ENCODE results near the gene OR2T1.
"Not testable (repeated sequence)": the region's sequence is repeated elsewhere in the genome, so short reads cannot be mapped to it uniquely, and the experiment has no call there.

OR2T1 gene

DNA sequence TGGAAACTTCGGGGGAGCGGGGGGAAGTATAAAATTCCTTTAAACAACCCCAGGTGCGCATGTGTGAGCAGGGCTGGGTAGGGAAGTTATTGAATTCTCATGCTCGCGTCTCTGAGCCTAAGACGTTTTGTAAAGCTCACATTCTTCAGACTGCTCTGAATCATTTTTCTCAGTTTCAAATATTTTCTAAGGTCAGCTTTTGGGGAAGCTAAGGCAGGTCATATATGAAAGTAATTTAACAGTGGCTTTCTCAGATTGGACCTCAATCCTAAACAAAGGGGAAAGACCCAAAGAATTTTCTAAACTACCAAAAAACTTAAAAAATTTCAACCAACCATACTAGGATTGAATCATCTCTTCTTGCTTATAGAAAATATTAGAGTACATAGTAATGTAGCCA lies 32.1 kb downstream of the OR2T1 start:
- not testable (repeated sequence) for DNase-seq (ENCODE audit: low read depth in 2 of 2)

DNA sequence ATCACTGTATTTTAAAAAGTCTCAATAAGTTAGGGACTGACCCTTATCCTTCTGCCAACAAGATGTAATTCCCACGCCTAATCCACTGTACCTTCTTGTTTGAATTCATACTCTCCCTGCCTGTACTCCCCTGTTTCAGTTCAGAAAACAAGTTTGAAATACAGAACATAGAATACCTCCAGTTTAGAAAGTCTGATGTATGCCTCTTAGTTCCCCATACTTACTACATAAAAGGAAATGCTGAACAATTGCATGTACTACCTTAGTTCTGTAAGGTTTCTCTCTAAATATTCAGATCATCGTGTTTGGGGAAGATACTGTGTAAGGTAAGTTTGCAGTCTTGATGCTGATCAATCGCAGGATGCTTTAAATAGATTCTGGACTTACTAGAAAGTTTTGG lies 33.5 kb downstream of the OR2T1 start:
- not testable (repeated sequence) for DNase-seq (ENCODE audit: low read depth in 2 of 2)

DNA sequence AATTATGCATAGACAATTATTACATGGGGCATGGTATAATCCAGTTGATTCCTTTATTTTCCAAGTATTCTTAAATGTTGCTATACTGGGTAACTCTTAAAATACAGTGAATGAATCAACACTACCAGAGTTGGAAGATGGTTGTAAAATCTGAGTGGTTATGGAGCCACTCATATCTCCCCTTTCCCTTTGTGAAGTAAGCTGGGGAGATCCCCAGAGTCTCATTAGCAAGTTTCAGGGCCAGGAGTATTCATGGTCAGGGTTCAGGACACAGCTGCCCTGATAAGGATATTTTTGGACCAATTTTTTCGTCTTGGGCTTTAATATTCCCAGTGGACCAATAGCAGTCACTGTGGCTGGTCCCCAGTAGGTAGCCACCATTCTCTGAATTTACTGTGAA lies 35.8 kb downstream of the OR2T1 start:
- not testable (repeated sequence) for DNase-seq (ENCODE audit: low read depth in 2 of 2)

DNA sequence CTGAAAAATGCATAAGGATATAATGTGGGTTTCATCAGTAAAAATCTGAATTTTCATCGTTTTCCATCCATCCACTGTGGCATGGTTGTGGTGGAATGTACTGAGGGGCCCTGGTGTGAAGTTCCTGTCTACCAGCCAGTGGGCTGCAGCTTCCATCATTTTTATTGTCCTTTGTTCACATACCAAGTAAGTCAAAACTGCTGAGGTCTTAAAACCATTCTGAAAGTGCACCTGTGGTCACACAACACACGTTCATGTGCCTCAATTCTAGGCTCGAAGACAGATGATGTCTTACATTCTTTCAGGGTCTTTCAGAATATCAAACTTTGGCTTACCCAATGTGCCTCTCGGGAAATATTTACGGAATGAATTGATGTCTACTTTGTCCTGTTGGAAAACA lies 36.4 kb downstream of the OR2T1 start:
- not testable (repeated sequence) for DNase-seq (ENCODE audit: low read depth in 2 of 2)

DNA sequence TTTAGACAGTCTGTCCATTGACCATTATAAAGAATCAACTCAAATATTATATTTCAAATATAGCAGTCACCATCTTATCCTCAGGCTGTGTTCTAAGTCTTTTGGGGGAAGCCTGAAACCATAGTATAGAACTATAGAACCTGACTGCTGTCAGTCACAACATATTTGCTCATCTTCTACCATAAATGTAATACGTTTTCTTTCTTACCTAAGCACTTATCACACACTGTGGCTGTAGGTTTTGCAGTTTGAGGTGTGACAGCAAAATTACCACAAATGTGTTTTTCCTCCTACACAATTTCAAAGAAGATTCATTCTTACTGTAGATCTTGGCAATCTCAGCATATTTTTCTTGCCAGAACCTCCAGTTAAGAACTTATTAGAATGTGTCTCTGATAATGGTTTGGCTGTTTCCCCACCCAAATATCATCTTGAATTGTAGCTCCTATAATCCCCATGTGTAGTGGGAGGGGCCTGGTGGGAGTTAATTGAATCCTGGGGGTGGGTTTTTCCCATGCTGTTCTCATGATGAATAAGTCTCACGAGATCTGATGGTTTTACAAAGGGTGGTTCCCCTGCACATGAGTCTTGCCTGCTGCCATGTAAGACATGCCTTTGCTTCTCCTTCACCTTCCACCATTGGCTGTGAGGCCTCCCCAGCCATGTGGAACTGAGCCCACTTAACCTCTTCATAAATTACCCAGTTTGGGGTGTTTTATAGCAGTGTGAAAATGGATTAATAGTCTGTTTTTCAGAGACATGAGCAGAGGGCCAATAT lies 39.8 kb downstream of the OR2T1 start:
- not testable (repeated sequence) for DNase-seq (ENCODE audit: low read depth in 2 of 2)

DNA sequence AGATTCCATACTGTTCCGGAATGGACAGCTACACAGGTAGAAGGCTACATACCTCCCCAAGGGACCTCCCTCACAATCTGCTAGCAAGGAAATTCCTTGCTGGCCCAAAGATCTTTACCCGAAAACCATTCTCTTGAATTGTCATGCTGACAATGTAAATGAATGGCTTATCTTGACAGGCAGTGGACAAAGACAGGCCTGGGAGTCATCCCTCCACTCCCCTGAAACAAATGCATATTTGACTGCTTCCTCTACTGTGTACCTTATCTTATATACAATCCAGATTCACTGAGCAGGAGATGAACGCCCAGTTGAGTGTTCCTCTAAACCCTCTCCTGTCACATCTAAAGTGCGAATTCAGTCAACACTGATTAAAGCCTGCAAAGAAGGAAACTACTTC lies 41.8 kb downstream of the OR2T1 start:
- DNase-seq (ENCODE audit: low read depth in 2 of 2), result not testable (repeated sequence)

DNA sequence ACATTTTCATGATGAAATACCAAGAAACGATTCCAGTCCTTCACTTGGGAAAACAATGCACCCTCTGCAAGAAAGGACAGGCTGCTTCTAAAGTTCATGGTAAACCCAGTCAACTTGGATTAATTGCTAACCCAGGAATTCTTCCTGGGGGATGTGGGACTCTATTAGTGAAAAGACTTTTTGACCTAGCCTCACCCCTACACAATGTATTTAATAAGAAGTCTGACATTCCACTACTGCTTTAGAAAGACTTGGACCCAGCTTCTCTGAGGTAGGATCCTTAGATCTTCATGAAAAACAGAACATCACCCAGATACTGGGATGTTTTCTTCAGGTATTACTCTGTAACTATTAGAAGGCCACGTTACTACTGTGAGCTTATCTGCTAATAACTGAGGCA lies 42.6 kb downstream of the OR2T1 start, which contains the start of gene OR2T2:
Gene OR2T2, plus strand, starts transcription at position 239 of the 400 bp plus-strand sequence. CDS start 7,161 bp downstream, outside the sequence.
- not testable (repeated sequence) for DNase-seq (ENCODE audit: low read depth in 2 of 2)

DNA sequence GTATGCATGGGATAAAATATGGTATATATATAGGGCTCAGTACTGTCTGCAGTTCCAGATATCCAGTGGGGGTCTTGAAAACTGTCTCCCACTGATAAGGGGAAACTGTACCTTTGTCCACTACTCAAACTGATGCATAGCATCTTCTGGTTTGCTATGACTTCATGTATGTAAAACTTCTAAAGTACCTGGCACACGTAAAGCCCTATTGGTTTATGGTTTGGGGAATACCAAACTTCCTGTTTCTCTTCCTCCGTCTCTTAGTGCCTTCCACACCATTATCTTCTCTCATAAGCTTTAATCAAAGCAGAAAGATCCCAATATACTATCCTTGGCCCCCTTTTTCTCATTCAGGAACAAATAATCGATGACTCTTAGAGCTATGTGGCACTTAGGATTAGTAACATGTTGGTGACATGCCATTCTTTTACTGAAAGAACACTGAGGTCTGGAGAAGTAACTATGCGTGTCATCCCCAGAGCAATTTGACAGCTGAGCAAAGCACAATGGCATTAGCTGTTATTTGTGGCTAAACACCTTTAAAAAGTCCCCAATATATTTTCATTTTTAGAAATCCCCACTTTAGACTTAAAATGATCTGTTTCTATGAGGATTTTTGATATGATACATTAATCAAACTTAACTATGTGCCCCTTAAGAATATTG lies 45.7 kb downstream of the OR2T1 start:
- DNase-seq (ENCODE audit: low read depth in 2 of 2), result not testable (repeated sequence)

DNA sequence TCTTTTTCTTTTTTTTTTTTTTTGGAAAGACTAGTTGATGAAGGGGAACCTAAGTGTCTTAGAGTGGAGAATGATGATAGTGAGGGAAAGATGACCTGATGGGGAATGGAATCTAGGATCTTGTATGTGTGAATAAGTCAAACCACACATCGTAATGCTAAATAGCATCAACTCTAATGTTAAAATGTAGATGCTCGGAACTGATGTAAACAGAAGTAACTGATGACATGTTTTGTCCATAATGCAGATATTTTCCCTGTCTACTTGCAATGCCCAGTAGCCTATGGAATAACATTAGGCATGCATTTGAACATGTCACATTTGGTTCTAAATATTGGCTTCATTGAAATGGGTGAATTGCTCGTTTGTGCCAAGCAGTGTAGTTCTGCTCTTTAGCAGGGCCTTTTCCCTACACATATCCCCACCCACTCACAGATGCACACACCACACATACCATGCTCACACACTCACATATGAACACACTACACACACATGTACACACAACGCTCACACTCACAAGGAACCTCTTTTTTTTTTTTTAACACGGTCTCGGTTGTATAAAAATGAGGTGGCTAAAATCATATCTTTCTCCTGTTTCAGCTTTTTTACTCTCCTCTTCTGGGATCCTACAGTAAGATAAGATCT lies 47.1 kb downstream of the OR2T1 start:
- DNase-seq (ENCODE audit: low read depth in 2 of 2), result not testable (repeated sequence)

DNA sequence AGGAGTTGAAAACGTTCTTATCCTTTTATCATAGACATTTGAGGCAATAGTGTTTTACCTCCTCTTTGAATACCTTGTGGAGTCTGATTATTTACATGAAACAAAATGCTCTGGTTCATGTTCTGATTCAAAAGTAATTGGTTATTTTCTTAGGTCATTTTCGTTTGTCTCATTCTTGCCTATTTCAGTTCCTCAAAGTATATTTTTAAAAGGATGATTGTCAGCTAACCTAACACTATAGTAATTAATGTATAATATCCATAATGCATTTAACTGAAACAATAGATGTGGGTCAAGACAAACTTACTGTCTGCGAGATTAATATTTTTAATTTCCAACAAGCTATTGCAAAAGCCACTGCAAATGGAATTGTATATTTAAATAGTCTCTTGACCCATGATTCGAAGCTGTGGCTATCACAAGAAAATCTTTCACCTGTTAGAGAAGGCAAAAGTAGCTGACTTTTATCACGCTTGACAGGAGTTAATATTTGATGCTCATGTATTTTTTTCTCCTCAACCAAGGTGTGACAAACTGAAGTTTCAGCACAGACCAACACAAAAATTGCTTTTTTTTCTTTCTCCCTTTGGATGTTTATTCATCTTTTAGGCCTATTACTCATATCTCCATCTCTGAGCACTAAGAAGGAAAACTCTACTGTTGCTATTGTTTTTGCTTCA lies 47.8 kb downstream of the OR2T1 start:
- not testable (repeated sequence) for DNase-seq (ENCODE audit: low read depth in 2 of 2)

DNA sequence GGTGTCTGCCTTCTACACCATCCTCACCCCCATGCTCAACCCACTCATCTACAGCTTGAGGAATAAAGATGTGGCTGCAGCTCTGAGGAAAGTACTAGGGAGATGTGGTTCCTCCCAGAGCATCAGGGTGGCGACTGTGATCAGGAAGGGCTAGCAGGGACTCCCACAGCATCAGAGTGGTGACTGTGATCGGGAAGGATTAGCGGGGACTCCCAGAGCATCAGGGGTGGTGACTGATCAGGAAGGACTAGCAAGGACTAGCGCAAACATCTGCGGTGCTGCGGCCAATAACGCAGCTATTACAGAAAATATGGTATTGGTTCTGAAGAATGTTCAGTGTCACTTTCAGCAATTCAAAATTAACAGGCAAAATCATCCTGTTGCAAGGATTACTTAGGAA lies 50.8 kb downstream of the OR2T1 start:
- not testable (repeated sequence) for DNase-seq (ENCODE audit: low read depth in 2 of 2)

DNA sequence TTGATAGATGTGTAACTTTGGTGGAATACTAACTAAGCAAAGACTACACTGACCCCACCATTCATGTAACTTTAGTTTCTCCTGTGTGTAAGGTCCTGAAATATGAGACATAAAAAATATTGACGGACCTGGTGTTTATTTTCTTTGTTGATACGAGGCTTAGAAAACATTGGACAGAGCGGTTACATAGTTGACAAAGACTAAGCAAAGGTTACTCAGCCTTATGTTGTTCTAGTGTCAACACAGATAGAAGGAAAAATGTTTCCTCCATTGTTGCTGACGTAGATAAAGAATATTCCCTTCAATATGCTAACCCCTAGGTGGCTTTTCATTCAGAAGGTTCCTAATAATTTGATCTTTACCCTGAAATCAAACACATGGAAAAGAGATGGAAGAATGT lies 52.2 kb downstream of the OR2T1 start:
- DNase-seq (ENCODE audit: low read depth in 2 of 2), result not testable (repeated sequence)

DNA sequence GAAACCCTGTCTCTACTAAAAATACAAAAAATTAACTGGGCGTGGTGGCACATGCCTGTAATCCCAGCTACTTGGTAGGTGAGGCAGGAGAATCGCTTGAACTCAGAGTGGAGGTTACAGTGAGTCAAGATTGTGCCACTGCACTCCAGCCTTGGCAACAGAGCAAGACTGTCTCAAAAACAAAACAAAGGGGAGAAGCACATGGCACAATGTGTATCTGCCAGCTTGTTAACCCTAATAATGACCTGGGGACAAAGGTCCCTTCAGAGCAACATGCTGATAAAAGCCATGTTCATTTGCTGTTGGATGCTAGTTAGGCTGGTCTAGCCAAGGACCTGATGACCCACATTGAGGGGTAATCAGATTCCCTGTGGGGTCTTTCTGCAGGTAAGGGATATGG lies 53.8 kb downstream of the OR2T1 start:
- DNase-seq (ENCODE audit: low read depth in 2 of 2), result not testable (repeated sequence)
